NCI-H774 (cell line): ENCODE results near the gene MTCL1.

ENCODE experiments used
- DNase-seq: peaks from one replicate; lab custom pipeline; 2025; lab: John Stamatoyannopoulos, UW

The MTCL1 gene

DNA sequence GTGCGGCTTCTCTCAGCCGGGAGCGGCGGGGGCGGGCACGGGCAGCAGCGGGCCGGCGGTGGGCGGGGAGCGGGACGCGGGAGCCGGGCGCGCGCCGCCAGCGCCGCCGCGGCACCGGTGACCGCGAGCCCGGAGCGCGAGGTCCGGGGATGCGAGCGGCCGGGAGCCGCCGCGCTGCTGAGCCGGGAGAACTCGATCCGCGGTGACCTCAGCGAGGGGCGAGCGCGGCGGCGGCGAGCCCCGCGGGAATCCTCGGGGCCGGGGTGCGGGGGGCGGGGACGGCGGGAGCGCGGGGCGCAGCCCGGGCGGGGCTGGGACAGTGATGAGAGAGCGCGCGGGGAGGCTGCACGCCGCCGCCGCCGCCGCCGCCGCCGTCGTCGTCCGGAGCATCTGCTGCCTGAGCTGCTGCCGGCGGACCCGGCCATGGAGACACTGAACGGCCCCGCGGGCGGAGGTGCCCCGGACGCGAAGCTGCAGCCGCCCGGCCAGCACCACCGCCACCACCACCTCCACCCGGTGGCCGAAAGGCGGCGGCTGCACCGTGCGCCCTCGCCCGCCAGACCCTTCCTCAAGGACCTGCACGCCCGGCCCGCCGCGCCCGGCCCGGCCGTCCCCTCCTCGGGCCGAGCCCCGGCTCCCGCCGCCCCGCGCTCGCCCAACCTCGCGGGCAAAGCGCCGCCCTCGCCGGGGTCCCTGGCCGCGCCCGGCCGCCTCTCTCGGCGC, at the start of gene MTCL1:
Gene MTCL1, plus strand, starts transcription at position 319 of the 723 bp plus-strand sequence. Its CDS starts 105 bp downstream, at position 424.
- DNase-seq = peak; percentile 77

DNA sequence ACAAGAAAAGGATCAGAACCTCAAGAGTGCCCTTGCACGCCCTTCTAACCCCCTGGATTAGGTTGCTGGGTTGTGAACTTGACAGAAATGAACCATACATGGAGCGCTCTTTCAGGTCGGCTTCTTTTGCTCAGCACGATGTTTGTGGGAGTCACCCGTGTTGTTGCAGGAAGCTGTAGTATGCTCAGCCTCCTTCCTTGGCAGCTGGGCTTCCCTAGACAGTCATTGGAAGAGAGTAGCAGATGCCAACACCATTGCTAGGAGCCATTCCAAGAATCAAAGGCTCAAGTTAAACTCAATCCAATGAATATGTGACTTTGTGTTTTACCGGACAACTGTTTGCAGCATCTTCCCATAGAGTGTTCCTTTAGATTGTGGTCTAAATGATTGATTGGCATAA, 49.1 kb upstream of the MTCL1 start:
- no peak for DNase-seq

DNA sequence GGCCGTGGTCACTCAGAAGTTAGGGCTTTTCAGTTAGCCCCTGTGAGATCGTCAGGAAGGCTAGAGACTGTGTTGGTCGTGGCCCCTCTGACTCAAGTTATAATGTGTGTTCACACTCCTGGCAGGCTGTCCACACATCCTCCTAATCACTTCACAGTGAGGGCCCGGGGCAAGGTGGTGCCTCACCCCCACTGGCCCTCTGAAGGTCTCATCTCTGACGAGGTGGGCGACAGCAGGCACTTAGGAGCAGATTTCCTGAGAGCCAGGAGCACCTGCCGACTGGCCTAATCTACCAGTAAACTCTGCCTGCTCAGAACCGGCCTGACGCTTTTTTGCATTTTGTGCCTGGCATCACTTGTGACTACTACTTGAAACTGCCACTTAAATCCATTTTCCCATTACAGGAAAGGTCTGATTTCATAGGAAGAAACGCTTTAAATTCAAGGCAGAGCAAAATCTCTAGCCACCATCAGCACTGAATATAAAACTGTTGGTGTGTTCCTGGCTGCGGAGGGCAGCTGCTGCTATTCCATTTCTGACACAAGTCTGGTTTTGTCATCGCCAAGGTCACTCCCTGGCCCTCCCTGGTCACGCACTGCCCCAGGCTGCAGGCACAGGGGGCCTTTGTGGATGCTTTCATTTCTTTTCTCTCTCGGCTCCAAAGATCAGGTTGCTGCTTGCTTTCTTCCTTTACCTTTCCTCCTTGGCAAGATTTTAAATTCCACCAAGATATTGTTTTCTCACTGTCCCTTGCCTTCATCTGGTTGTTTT, 48.1 kb upstream of the MTCL1 start:
- DNase-seq = no peak

DNA sequence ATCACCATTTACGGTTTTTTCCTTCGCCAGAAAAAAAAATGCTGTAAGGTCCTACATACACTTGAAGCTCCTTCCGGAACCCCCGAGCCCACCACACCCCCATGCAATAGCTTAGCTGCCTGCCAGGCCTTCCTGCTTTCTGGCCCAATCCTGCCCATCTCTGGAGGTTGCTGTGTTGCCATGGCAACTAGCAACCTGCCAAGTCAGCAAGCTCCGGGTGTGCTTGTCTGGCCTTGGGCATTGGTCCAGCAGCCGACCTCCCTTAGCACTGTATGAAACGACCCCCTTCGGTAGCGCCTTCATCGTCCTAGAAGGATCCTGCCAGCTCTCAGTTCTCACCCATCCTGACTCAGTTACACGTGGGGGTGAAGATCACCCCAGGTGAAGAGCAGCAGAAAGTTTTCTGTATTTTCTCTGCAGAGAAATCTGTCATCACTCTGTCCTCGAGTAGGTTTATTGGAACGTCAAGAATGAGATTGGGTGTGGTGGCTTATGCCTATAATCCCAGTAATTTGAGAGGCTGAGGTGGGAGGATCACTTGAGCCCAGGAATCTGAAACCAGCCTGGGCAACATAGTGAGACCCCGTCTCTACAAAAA, 47.4 kb upstream of the MTCL1 start:
- DNase-seq = no peak

DNA sequence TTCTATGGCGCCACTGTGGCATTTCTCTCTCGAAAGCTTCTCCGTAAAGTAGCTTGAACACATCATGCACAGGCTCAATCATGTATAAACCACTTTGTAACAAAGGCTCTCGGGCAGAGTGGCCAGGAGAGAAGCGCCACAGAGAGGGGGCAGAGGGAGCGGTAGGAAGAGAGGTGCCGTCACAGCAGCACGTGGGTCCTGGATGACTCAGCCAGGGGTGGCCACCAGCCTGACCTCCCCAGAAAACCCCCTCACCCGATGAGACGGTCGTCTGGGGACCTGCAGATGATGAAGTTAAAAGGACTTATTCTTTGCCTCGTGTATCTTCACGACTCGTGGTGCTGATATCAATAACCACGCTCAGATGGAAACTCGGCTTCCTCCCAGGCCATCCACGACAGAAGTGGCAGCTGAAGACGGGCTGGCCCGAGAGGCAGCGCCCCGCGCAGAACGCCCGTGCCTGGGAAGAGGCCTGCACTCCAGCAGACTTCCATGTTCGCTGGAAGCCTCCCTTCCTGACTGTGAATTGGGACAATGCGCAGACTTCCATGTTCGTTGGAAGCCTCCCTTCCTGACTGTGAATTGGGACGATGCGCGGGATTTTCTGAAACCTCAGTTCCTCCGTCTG, 46.4 kb upstream of the MTCL1 start:
- no peak for DNase-seq

DNA sequence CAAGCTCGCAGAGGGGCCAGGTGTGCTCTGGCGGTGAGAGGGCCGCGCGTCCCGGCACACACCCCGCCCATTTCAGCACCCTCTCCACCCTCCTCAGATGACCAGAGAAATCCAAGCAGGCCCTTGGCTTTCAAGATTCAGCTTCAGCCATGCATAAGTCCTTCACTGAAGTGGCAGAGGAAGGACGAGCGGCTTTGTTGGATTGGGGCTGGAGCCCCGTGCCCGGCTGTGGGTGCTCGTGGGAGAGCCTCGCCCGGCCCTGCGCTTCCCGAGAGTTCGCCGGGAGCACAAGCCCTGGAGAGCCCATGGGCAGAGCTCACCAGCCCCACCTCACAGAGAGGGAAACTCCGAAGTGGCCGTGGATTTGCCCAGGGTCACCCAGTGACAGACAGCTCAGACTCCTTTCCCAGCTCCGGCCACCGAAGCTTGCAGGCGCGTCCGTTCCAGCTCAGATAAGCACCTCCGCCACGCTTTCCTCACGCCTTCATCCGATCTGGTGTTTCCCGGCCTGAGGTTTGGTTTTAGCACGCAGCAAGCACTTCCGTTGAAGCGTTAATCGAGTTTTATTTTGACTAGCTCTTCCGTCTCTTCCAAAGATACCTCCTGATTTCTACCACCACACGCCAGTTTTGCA, 45.6 kb upstream of the MTCL1 start:
- no peak for DNase-seq

DNA sequence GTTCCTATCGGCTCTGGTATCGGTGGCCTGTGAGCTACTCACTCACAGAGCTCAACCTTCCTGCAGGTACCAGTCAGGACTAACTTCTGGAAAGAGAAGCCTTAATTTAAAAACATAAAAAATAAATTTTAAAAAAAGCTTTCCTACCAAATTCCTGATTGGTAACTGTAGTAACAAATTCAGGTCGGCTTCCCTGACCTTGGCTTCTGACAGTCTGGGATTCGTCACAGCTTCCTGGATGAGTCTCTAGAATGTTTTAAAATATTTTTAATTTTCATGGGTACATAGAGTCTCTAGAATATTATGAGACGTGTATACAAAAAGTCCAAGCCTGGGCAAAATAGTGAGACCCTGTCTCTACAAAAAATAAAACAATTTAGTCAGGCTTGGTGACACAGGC, 45.0 kb upstream of the MTCL1 start:
- no peak for DNase-seq

DNA sequence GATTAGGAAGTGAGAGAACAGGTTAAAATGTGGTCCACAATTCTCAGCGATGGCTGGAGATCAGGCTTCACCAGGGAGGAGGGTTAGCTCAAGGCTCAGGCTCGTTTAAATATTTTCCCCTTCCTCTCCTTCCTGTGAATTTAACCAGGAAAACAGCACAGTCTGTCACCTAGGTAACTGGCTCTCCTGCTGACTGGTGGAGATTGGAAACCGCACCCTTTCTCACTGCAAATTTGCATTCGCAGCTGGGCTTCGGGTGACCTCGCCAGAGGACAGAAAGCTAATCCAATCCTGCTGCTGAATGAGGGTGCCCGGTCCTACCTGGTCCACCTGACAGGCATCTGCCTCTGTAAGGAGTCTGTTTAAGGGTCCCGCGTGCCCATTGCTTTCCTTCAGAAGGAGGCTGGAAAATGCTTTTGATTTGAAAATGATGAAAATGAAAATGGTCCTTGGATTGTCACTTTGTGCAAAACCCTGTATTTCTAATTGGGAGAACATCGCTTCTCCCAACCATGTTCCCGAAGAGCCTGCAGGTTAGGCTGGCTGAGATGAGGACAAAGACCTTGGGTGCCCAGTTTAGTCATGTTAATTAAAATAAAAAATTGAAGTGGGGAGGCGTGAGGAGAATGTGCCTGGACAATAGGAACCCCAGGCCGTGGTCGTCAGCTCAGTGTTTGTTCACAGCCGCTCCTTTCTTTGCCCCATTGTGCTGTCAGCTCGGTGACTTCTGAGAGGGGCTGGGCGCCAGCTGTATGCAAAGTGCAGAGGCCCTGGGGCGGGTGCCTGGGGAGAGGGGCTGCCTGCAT, 43.4 kb upstream of the MTCL1 start:
- DNase-seq = peak; percentile 94

DNA sequence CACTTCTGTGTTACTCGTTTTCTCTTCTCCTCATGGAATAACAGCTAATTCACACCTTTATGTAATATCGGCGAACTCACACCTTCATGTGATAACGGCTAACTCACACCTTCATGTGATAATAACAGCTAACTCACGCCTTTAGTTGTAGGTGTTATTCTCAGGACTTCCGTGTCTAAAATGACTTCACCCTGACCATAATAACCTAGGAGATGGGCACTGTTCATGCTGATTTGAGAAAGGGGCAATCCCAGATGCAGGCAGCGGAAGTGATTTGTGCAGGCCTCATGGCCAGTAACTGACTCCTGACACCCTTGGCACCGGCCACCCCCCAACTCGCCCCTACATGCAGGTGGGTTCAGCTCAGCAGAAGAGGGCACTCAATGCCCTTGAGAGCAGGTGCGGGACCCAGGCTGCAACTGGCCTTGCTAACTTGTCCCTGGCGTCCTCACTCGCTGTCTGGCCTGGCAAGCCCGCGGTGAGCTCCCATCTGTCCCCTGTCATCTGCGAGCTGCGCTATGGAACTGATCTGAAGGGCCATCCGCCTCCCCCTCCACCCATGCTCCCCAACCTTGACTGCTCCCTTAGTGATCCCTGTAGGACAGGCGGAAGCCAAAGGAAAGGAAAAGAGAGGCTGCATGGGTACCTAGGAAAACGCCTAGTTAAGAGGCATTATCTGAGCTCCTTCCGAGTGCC, 42.6 kb upstream of the MTCL1 start:
- peak; percentile 87 for DNase-seq

DNA sequence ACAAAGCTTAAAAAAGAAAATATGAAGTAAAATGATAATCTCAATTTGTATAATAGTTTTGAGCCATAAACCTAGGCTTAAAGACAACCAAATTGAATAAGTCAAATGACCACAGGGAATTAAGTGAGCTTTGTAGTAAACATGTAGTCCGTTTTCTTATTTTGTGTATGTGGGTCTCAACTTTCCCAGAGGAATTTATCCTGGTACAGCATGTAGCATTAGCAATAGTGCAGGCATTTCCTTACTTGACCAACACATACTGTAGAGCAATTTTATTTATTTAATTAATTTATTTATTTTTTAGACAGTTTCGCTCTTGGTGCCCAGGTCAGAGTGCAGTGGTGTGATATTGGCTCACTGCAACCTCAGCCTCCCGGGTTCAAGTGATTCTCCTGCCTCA, 37.5 kb upstream of the MTCL1 start:
- no peak for DNase-seq

DNA sequence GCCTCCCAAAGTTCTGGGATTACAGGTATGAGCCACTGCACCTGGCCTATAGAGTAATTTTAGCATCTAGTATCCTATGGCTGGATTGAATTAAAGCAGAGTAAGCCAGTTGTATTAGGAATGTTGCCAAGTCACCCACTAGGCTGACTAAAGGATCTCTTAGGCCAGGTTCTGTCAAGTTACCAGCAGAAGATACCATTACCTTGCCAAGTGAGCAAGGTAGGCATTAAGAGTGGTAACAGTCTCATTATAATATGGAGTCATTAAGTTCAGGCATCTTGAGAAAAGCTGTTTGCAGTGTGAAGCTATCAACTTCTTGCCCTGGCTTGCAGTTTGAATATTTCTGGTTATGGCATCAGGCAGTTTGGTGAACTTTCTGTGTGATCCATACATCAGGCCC, 37.0 kb upstream of the MTCL1 start:
- no peak for DNase-seq

DNA sequence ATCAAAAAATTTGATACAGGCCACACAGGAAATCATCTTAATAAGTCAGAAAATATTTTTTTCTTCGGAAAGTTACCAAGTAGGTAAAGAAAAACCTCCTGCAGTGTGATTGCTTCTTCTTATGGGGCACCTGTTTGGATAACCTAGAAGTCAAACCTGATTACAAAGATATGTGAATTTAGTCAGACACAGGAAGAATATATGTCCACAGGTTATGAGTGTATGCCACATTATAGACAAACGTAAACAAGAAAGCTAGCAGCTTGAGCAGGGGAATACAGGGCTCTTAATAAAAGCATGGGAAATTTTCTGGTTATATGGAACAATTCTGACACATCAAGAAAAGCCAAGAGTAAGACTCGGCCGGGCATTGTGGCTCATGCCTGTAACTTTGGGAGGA, 35.8 kb upstream of the MTCL1 start:
- DNase-seq = no peak

DNA sequence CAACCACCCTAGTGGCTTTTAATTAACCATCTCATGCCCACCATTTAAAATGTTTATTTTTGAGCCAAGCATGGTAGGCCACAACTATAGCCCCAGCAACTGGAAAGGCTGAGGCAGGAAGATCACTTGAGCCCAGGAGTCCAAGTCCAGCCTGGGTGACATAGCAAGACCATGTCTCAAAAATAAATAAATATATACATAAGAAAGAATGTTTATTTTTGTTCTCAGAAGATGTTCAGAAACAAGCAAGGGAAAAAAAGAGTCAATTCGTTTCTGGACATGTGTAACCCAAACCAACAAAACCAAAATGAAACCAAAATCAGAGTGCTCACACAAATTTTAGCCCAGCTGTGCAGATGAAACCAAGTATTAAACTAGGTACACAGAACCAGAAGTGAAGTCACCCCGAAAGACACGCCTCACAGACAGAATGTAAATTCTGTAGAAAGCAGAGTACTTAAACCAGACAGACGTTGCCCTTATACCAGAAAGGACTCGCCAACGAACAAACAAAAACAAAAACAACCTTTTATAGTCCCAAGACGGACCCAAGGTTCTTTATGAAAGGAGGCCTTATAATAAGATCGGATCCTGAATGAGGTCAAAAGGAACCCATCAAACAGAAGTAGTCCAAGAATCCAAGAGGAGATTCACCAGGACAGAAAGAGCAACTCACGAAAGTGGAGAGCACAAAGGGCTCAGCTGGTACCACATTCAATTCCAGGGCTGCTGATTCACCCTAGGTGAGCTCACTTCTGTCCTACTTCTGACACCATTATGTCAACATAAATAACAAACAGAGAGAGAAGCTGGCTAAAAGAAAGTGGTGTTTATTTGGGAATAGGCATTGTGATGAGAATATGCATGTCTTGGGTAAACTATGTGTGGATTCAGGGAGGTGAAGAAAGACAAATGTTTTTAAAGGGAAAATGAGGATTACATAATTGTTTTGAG, 31.8 kb upstream of the MTCL1 start:
- peak; percentile 65 for DNase-seq

DNA sequence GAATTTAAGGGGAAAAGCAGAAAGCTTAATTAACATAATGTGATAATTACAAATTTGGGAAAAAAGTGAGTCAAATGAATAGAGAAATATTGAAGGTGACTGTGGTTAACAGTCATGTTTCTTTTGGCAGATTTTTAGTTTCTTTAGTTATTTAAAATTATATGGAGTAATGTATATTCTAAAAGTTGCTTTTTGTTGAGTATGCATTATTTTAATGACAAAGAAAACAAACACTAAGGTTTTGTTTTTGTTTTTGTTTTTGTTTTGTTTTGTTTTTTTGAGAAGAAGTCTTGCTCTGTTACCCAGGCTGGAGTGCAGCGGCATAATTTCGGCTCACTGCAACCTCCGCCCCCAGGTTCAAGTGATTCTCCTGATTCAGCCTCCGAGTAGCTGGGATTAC, 30.3 kb upstream of the MTCL1 start:
- no peak for DNase-seq

DNA sequence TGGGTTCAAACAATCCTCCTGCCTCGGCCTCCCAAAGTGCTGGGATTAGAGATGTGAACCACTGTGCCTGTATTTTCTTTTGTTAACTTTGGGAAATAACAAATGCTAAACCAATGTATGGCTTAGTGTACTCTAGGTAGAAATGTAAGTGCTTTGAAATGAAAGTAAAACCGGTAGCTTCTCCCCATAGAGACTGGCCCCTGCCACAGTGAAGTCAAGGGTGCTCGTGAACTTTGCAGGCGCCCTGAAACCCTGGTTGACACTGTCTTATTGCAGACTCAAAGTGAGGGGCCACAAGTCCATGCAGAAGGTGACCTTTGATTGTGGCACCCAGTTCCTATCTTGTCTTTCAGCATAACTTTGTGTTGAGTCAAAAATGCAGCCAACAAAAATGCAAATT, 24.2 kb upstream of the MTCL1 start:
- no peak for DNase-seq

DNA sequence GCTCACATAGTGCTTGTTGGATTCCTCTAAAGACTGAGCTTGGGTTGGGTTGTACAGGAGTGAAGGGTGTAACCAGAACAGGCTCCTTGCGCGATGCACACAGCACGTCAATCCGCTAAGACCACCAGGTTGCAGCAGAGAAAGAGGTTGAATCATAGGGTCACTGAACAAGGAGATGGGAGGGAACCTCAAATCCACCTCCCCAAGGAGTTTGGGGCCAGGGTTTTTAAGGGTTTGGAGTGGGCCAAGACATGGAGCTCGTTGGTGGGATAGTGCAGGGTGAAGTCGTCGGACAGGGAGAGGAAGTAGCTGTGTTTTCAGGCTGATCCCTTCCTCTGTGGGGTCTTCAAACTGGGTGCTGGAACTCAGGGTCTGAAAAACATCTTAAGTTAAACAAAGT, 20.8 kb upstream of the MTCL1 start:
- no peak for DNase-seq

DNA sequence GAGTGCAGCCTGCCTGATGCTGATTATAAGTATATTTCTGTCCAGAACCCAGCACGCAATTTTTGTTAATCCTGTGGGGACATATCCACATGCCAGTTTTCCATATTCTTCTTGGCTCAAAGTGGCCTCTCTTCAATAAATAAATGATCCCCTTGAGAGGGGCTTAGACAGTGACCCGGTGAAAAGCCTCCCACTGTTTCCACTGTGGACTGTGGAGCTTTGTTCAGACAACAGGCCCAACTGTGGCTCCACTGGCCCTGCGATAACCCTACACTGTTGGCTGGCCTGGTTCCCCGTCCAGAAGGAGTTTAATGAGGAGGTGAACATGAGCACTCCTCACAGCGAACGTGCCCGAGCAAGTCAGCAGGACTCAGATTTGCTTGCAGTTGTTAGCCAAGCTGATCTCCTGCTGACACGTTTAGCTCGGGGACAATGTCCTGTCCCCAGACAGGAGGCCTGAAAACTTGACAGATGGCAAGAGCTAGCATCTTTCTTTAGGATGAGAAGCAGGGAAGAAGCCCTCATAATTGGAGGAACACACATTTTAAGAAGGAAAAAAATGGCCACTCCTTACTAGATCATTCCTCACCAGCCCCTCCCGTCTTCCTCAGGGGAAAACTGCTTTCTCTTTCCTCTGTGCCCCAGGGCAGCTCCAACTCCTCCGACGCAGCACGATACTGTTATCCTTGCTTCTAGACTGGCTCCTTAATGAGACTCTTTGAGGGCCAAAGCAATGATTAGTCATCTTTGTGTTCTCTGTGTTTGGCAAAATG, 20.0 kb upstream of the MTCL1 start:
- DNase-seq = no peak

DNA sequence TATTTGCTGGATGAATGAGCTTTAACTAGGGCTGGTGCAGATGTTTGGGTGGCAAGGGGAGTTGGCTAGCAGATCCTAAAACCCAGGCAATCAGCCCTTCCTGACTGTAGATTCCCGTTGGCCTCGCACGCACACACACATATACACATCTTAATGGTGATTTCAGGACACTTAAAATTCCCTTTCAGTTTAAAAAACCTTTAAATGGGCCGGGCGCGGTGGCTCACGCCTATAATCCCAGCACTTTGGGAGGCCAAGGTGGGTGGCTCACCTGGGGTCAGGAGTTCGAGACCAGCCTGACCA, 19.5 kb upstream of the MTCL1 start:
- DNase-seq = no peak

DNA sequence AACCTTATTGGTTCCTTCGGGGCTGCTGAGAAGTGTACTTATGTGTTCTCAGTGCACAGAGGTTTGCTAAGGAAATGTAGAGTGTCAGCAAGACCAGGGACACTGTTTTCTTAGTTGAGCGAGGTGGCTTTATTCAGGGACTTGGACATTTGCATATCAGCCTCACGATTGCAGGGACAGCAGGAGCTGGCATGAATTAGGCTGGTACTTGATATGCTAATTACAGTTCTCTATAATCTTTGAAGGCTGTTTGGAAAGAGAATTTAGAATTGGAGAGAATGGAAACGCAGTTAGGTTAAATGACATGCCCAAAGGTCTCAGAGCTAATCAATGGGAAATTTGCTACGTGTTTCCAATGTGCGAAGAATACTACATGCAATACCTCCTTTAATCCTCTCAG, 18.7 kb upstream of the MTCL1 start:
- DNase-seq = no peak
